ENCODE results near the gene FOXO3.

Gene FOXO3

DNA sequence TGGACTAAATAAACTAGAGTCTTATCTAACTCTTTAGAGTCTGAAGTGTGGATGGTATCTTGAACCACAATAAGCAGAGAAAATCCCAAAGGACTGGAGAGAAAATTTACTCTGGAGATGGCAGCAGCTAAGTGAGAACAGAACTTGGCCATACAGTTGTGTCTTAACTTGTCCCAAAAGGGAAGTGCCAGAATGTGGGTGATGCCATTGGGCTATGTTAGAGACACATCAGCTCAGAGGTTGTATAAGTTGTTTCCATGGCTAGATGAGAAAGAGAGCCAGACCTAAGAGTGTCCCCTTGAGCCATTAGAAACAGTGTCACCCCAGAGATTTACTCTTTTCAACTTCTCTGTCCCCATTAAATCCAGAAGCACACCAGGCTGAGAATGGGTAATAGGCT is 36.2 kb downstream of the FOXO3 start:
- H4K12ac ChIP-seq (ENCODE audit: low read depth, low read length) = no peak overlapping the region
- H3K18ac ChIP-seq (ENCODE audit: low read length) = no peak overlapping the region
- peaks cover 5% of the 10 kb centered on the region for H3K79me2 ChIP-seq (ENCODE audit: control insufficient read depth, insufficient read depth, low read length, poor library complexity)
- peak overlapping the region; percentile 72 for H3K4ac ChIP-seq (ENCODE audit: low read depth, low read length)
- no peak overlapping the region for H2BK120ac ChIP-seq (ENCODE audit: insufficient read depth, low read length, poor library complexity)
- no peaks in the 10 kb centered on the region for H3K27me3 ChIP-seq (ENCODE audit: insufficient read depth, low read length)
- no peak overlapping the region for H2AFZ ChIP-seq (ENCODE audit: insufficient read depth, low read length, poor library complexity)
- H2BK5ac ChIP-seq (ENCODE audit: low read depth, low read length, poor library complexity) = no peak overlapping the region
- H2BK12ac ChIP-seq (ENCODE audit: low read length) = no peak overlapping the region
- no peak overlapping the region for H3K9ac ChIP-seq (ENCODE audit: low read length)
- H3K14ac ChIP-seq (ENCODE audit: low read length) = no peak overlapping the region
- H3K9me3 ChIP-seq (ENCODE audit: insufficient read depth, low read depth, low read length) = no peaks in the 10 kb centered on the region
- no peak overlapping the region for H3K4me2 ChIP-seq (ENCODE audit: low read length)
- no peaks in the 10 kb centered on the region for H3K36me3 ChIP-seq (ENCODE audit: control insufficient read depth in 1 of 2, insufficient read depth in 2 of 2, low read length in 2 of 2)
- peaks cover 10 to 14% of the 10 kb centered on the region in 2 experiments for H3K4me1 ChIP-seq (ENCODE audit: control insufficient read depth in 1 of 2, insufficient read depth in 2 of 2, low read length in 2 of 2)
- H2AK5ac ChIP-seq (ENCODE audit: low read length) = no peak overlapping the region
- no peak overlapping the region for H4K8ac ChIP-seq (ENCODE audit: low read depth, low read length)
- no peak overlapping the region for H3K23ac ChIP-seq (ENCODE audit: low read length)
- no peak for DNase-seq
- H3K27ac ChIP-seq (ENCODE audit: low read depth, low read length) = no peak overlapping the region
- H4K91ac ChIP-seq (ENCODE audit: low read depth, low read length) = no peak overlapping the region
- no peak overlapping the region for H3K4me3 ChIP-seq (ENCODE audit: low read depth, low read length)
- H3K79me1 ChIP-seq (ENCODE audit: low read length) = peaks cover 3% of the 10 kb centered on the region

DNA sequence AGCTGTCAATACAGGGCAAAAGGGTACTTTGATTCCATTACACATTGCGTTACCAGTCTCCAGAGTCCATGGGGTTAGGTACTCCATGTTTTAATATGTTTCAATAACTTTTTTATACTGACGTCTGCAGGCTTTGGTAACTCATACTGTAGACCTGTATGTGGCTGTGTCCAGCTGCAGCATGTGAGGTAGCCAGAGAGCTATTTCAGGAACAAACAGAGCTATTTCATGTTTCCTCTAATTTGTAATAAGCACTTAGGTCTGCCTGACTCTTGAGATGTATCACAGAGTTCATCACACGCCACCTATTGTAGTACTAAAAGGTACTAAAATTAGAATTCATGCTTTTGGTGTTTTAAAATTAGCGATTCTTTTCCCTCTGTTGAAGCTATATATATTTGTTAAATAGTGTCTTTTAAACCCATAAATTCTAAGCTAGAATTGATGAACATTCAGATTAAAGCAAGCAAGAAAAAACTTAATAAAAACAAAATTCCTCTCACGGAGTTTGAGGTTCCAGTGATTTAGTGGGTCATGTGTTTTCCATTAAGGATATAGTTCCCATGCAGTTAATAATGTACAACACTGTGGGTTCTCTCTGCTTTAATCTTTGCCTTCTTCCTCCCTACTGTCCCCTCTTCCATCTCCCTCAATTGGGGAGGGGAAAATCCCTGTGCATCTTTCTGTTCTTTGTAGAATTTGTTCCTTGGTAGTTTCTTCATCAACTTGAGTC is 37.0 kb downstream of the FOXO3 start:
- peaks cover 3% of the 10 kb centered on the region for H3K79me1 ChIP-seq (ENCODE audit: low read length)
- no peak overlapping the region for H4K91ac ChIP-seq (ENCODE audit: low read depth, low read length)

DNA sequence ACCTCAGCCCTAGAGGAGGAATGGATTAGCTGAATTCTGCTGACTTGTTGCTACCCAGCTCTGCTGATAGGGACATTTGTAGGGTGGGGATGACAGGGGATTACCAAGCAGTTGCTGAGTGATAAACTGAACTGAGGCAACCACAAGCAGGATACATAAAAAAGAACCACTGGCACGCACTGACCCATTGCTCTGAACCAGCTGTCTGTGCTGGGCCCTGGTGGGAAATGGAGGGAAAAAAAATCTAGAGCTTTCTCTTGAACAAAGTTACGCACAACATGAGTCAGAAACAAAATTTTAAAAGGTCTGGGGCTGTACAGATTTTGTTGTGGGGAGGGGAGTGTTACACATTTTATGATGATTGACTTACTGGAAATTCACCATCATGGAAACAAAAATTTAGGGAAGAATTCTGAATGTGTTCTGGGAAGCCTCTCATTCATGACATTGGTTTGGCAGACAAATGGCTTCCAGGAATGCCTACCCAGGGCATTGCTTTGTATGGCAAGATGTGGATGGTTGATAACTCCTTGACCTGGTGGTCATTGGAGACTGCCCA is 37.7 kb downstream of the FOXO3 start:
- Histone ChIP-seq H3K27ac (ENCODE audit: low read depth, low read length) (peak overlapping the region; percentile 67), H3K4me1 (ENCODE audit: control insufficient read depth in 1 of 2, insufficient read depth in 2 of 2, low read length in 2 of 2) (peaks cover 7 to 9% of the 10 kb centered on the region in 2 experiments), H3K18ac (ENCODE audit: low read length) (peak overlapping the region; percentile 90), H3K9me3 (ENCODE audit: insufficient read depth, low read depth, low read length) (no peaks in the 10 kb centered on the region), H4K12ac (ENCODE audit: low read depth, low read length) (no peak overlapping the region), H3K23ac (ENCODE audit: low read length) (no peak overlapping the region), H2AFZ (ENCODE audit: insufficient read depth, low read length, poor library complexity) (no peak overlapping the region), H2AK5ac (ENCODE audit: low read length) (peak overlapping the region; percentile 66), H3K79me2 (ENCODE audit: control insufficient read depth, insufficient read depth, low read length, poor library complexity) (peaks cover 5% of the 10 kb centered on the region), H3K4ac (ENCODE audit: low read depth, low read length) (peak overlapping the region; percentile 47), H2BK12ac (ENCODE audit: low read length) (peak overlapping the region; percentile 79), H2BK120ac (ENCODE audit: insufficient read depth, low read length, poor library complexity) (peak overlapping the region; percentile 21), H4K91ac (ENCODE audit: low read depth, low read length) (peak overlapping the region; percentile 47), H4K8ac (ENCODE audit: low read depth, low read length) (peak overlapping the region; percentile 18), H3K14ac (ENCODE audit: low read length) (no peak overlapping the region), H3K4me2 (ENCODE audit: low read length) (no peak overlapping the region), H3K4me3 (ENCODE audit: low read depth, low read length) (no peak overlapping the region), H3K79me1 (ENCODE audit: low read length) (peaks cover 3% of the 10 kb centered on the region), H2BK5ac (ENCODE audit: low read depth, low read length, poor library complexity) (peak overlapping the region; percentile 79), H3K9ac (ENCODE audit: low read length) (no peak overlapping the region), H3K27me3 (ENCODE audit: insufficient read depth, low read length) (no peaks in the 10 kb centered on the region), H3K36me3 (ENCODE audit: control insufficient read depth in 1 of 2, insufficient read depth in 2 of 2, low read length in 2 of 2) (no peaks in the 10 kb centered on the region)
- no CpG with 5 or more reads among the region's 2 CpGs for WGBS (ENCODE audit: extremely low coverage, insufficient coverage, insufficient read length)
- peak; percentile 20 to 26 for DNase-seq

More for the DNA sequence above, 37.0 kb downstream of the FOXO3 start:
- Histone ChIP-seq H2AK5ac (ENCODE audit: low read length) (peak overlapping the region; percentile 66), H3K18ac (ENCODE audit: low read length) (no peak overlapping the region), H3K4me3 (ENCODE audit: low read depth, low read length) (no peak overlapping the region), H4K8ac (ENCODE audit: low read depth, low read length) (peak overlapping the region; percentile 18), H3K79me2 (ENCODE audit: control insufficient read depth, insufficient read depth, low read length, poor library complexity) (peaks cover 5% of the 10 kb centered on the region), H2BK12ac (ENCODE audit: low read length) (peak overlapping the region; percentile 79), H3K36me3 (ENCODE audit: control insufficient read depth in 1 of 2, insufficient read depth in 2 of 2, low read length in 2 of 2) (no peaks in the 10 kb centered on the region), H3K9ac (ENCODE audit: low read length) (no peak overlapping the region), H3K14ac (ENCODE audit: low read length) (no peak overlapping the region), H3K23ac (ENCODE audit: low read length) (no peak overlapping the region), H2AFZ (ENCODE audit: insufficient read depth, low read length, poor library complexity) (no peak overlapping the region), H3K27me3 (ENCODE audit: insufficient read depth, low read length) (no peaks in the 10 kb centered on the region), H3K9me3 (ENCODE audit: insufficient read depth, low read depth, low read length) (no peaks in the 10 kb centered on the region), H4K12ac (ENCODE audit: low read depth, low read length) (no peak overlapping the region), H2BK5ac (ENCODE audit: low read depth, low read length, poor library complexity) (no peak overlapping the region), H3K4ac (ENCODE audit: low read depth, low read length) (peak overlapping the region; percentile 59), H3K27ac (ENCODE audit: low read depth, low read length) (peak overlapping the region; percentile 67), H2BK120ac (ENCODE audit: insufficient read depth, low read length, poor library complexity) (peak overlapping the region; percentile 21), H3K4me2 (ENCODE audit: low read length) (no peak overlapping the region), H3K4me1 (ENCODE audit: control insufficient read depth in 1 of 2, insufficient read depth in 2 of 2, low read length in 2 of 2) (peaks cover 7 to 9% of the 10 kb centered on the region in 2 experiments)
- no CpG with 5 or more reads among the region's 5 CpGs for WGBS (ENCODE audit: extremely low coverage, insufficient coverage, insufficient read length)
- no peak for DNase-seq

DNA sequence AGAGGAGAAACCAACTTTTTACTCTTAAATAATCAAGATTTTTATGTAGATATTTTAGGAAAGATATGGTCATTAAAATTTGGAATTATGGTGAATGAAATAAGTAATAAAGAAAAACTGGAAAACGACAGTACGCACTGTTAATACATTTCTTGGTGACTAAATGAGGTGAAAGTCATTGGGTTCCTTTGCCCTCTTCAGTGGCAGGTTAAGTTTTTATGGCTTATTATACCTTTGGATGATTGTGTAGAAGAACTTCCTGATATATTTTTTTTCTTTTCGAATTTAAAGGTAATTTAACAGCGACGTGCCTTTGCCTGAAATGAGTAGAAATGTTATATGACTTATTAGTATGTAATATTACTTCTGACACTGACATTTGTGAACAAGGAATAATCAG is 43.4 kb downstream of the FOXO3 start:
- Histone ChIP-seq H3K27me3 (ENCODE audit: insufficient read depth, low read length) (no peaks in the 10 kb centered on the region), H4K8ac (ENCODE audit: low read depth, low read length) (no peak overlapping the region), H3K9me3 (ENCODE audit: insufficient read depth, low read depth, low read length) (no peaks in the 10 kb centered on the region), H3K4me2 (ENCODE audit: low read length) (no peak overlapping the region), H2BK5ac (ENCODE audit: low read depth, low read length, poor library complexity) (no peak overlapping the region), H3K36me3 (ENCODE audit: control insufficient read depth in 1 of 2, insufficient read depth in 2 of 2, low read length in 2 of 2) (no peaks in the 10 kb centered on the region), H3K4ac (ENCODE audit: low read depth, low read length) (no peak overlapping the region), H4K91ac (ENCODE audit: low read depth, low read length) (no peak overlapping the region), H3K79me1 (ENCODE audit: low read length) (no peaks in the 10 kb centered on the region), H4K12ac (ENCODE audit: low read depth, low read length) (no peak overlapping the region), H3K4me1 (ENCODE audit: control insufficient read depth in 1 of 2, insufficient read depth in 2 of 2, low read length in 2 of 2) (peaks cover 2 to 9% of the 10 kb centered on the region in 2 experiments), H3K27ac (ENCODE audit: low read depth, low read length) (no peak overlapping the region), H2AK5ac (ENCODE audit: low read length) (no peak overlapping the region), H3K23ac (ENCODE audit: low read length) (no peak overlapping the region), H3K79me2 (ENCODE audit: control insufficient read depth, insufficient read depth, low read length, poor library complexity) (no peaks in the 10 kb centered on the region), H3K9ac (ENCODE audit: low read length) (no peak overlapping the region), H3K18ac (ENCODE audit: low read length) (no peak overlapping the region), H2BK12ac (ENCODE audit: low read length) (no peak overlapping the region), H3K4me3 (ENCODE audit: low read depth, low read length) (no peak overlapping the region), H2AFZ (ENCODE audit: insufficient read depth, low read length, poor library complexity) (no peak overlapping the region), H3K14ac (ENCODE audit: low read length) (no peak overlapping the region), H2BK120ac (ENCODE audit: insufficient read depth, low read length, poor library complexity) (no peak overlapping the region)
- no CpG with 5 or more reads among the region's 5 CpGs for WGBS (ENCODE audit: extremely low coverage, insufficient coverage, insufficient read length)
- no peak for DNase-seq

Measured in trophoblast cell (in vitro differentiated cells and primary cell).